PC-9 (cell line): Measurements from ENCODE around the gene KIF2C.

Experiments
- CTCF ChIP-seq: fragments of 200-600 bp; sonication (generic); conservative IDR thresholded peaks from 2 replicates; pipeline ENCODE4 v1.6.1; 2017; ENCODE audit warnings: mixed run types, antibody characterized with exemption, mild to moderate bottlenecking, moderate library complexity
- EZH2 ChIP-seq: fragments of 200-600 bp; sonication (generic); IDR thresholded peaks from 2 replicates; pipeline ENCODE4 v1.8.0; 2017; ENCODE audit warnings: antibody characterized with exemption, low read depth

GRCh38 chr1:44790968-44791801 is 51.5 kb downstream of the KIF2C start:
- TF ChIP-seq CTCF: no peak
- TF ChIP-seq EZH2: no peak
